ENCODE data around the gene JAK3.

JAK3 gene

DNA sequence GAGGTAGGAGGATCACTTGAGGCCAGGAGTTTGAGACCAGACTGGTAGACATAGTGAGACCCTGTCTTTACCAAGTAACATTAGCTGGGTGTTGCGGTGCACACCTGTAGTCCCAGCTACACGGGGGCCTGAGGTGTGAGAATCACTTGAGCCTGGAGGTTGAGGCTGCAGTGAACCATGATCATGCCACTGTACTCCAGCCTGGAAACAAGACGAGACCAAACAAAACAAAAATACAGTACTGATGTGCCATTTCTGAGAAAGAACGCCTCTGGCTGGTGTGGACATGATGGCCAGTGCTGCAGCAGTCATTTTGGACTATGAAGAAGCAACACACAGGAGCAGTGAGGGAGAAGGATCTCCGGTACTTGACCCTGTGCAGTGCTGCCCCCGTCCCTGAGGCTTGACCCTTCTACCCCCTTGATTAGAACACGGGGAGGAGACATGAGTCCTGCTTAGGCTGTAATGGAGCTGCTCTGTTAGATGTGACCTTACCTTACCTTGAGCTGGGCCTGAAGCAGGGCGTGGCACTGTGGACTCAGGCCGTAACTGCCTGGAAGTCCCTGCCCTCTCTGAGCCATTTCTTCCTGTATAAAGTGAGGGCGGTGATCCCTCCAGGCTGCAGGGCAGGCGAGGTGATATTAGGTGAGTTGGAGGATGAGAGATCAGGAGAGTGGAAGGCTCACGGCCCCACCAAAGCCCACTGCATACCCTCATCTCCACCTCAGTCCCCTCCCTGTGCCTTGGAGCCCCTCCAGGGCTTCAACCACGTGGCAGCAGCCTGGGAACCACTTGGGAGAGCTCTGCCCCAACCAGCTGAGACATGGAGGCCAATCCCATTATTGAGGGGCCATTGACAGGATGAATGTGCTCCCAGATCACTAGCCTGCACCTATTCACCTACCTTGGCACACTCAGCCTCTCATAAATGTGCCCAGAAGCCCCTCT, 17.9 kb upstream of the JAK3 start:
- DNase-seq (ENCODE audit: low spot score), result no peak

DNA sequence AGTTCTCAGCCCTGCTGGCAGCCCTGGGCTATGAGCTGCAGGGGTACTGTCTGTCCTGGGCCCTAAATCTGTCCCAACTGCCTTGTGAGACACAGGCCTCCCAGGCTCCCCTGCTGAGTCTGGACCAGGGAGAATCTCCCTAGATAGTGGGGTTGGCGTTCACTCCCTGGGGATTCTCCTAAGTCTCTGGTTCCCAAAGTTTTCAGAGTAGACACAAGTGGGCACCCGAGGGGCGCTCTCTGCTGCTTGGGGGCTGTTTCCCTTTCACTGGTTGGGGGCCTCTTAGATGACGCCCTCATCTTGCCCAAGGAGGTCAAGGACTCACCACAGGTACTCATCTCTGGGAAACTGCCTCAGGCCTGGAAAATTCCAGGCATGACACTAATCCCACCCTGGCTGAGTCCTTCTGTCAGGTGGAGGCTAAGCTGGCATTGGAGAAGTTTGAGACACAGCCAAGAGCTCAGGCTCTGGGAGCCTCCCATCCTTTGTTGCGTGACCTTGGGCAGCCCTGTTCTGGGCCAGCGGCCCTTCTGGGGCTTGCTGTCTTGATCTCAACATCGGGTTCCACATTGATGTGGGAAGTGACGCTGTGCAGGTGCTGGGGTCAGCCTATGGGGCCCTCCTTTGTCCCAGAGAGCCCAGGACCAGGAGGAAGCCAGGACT, 15.9 kb upstream of the JAK3 start:
- no peak for DNase-seq (ENCODE audit: low spot score)

DNA sequence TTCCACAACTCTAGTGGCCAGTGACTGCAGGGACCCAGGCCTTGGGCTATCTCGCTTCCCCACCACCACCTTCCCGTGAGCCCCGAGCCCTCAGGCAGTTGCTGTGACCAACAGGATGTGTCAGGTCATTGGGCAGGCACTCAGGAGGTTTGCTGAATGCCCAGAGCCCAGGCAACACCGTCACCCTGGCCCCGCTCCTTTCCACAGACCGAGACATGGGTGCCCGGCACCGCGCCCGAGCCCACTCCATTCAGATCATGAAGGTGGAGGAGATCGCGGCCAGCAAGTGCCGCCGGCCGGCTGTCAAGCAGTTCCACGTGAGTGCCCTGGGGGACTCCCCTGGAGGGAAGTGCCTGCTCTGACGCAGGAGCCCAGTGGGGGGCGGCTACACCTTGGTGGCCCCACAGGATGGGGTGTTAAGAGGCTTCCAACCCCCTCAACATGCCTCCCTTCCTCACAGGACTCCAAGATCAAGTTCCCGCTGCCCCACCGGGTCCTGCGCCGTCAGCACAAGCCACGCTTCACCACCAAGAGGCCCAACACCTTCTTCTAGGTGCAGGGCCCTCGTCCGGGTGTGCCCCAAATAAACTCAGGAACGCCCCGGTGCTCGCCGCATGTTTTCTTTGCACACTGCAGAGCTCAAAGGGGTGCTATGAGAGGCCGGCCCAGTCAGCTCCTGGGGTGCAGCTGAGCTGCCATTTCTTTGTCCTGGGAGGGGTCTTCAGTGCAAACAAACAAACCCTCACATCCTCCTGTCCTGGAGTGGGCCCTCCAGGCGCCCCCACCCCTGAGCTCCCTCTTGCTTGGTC, 15.1 kb upstream of the JAK3 start:
- DNase-seq (ENCODE audit: low spot score), result no peak

DNA sequence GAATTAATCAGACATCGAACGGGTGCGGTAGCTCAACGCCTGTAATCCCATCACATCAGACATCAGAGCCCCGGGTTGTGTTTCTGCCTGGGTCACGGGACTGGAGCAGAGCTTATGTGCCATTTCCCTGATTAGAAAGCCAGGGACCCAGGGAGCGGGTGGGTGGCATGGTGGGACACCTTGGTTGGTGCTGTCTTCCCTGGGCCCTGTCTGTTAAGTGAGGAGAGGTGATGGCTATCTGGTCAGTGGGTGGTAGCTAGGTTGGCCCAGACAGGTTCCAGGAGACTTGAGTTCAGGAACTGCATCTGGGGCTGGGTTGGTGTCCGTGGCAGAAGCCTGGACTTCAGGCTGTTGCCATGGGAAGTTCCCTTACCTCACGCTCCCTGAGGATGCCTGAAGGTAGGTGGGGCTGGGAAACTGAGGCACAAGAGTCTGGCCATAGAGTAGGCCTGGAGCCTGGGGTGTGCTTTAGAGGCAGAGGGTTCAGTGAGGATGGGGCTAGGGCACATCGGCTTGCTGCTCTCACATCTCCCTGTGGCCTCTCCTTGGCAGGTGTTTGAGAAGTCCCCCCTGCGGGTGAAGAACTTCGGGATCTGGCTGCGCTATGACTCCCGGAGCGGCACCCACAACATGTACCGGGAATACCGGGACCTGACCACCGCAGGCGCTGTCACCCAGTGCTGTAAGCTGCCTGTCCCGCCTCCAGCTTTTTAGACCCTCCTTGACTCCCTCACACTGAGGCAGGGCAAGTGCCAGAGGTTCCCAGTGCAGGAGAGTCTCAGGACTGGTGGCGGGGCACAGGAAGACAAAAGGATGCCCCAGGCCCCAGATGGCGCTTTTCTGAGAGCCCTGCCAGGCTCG, 14.0 kb upstream of the JAK3 start:
- no peak for DNase-seq (ENCODE audit: low spot score)

DNA sequence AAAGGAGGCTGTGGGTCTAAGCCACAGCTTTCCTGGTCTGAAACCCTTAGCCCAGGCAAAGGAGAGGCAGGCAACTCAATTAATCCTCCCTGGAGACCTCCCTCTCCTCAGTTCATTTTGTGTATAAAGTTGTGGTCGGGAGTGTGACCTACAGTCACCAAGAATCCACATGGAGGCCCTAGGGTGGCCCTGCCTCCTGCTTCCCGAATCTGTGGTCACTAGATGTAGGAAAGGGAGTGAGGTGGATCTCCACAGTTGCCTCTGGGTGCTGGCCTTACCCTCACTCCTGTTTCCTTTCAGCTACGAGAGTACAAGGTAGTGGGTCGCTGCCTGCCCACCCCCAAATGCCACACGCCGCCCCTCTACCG, 13.2 kb upstream of the JAK3 start:
- DNase-seq (ENCODE audit: low spot score), result no peak

DNA sequence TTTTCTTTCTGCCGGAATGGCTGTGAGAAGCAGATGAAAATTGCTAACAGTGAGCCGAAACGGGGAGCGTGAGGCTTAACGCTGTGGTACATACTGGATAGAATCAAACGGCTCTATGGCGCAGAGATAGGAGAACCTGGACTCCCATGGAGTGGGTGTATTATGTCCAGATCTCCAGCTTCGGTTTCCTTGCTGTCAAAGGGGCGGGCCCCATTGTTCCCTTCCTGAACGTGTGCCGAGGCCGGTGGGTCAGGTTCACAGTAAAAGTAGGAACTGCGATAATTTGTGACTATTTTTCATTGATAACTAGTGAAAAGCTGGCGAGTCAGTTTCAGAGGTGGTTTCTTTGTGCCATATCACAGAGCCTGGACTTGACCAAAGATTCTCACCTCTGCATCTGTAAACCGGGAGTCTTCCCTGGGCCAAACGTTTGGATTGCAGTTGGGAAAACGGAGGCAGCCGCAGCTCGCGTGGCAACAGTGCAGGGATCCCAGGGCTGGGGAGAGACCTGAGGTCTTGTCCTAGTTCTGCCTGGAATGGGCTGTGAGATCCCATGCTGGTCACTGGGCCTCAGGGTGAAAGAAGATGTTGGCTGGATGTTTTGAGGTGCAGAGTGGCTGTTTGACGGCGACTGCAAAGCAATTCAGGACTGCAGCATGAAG, 12.7 kb upstream of the JAK3 start:
- DNase-seq (ENCODE audit: low spot score), result no peak

DNA sequence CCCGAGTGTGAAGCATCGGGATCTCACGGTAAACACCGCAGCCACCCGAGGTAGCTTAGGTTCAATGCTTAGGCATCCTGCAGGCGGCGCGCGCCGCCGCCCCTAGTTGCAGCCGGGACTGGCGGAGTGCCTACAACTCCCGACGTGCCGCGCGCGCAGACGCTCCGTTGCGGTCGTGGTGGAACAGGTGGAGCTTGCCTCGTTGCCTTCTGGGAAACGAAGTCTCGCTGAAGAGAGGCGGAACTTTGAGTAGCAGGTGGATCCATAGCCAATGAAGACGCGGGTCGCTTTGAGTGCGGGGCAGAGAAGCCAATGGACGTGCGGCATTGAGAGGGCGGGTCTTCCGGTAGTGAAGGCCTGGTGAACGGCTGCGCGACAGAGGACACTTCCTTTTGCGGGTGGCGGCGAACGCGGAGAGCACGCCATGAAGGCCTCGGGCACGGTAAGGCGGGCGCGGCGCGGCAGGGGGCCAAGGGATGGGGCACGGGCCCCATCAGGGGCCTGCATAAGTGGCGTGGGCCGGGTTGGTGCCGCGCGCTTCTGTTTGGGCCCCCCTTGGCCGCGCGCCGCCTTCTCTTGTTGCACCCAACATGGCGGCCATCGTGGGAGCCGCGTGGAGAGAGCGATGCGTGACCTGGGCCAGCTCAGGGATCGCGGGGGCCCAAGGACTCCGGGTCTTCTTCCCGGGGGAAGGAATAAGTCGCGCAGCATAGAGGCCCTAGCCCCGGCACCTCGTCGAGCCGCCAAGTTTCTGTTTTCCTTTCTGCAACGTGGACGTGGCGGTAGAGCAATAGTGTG, 11.9 kb upstream of the JAK3 start, which contains the start of gene RPL18A:
Gene RPL18A, plus strand, starts transcription at position 378 of the 798 bp plus-strand sequence. Its CDS starts 47 bp downstream, at position 425.
- peak; percentile 100 for DNase-seq (ENCODE audit: low spot score)

DNA sequence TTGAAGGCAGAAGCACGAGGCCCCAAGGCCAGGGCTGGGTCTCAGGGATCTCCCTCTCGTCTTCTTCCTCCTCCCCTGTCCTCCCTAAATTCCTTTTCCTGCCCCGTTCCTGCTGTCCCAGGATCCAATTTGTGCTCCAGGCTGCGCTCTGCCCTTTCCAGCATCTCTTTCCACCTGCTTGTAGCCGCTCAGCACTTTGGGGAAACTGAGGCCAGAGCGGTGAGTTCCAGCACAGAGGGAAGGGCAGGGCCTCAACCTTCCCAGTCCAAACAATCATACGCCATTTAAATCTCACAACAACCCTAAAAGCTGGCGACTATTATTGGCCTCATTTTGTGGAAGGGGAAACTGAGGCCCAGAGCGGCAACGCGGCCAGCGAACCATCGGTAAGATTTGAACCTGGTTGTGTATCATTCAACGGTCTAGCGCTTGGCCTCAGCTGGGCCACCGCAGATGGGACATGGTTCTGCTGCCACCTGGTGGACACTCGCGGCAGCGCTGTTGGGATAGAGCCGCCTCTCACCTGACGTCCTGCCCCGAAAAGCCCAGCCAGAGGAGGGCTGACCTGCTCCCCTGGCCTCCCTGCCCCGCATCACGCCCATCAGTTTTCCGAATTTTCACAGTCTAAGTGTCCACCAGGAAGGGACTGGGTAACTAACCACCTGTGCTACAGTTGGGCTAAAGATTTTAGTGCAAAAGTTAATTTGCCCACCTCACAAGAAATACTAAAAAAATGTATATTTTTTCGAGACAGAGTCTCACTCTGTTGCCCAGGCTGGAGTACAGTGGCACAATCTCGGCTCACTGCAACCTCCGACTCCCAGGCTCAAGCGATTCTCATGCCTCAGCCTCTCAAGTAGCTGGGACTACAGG, 7.7 kb upstream of the JAK3 start:
- peak; percentile 82 for DNase-seq (ENCODE audit: low spot score)

DNA sequence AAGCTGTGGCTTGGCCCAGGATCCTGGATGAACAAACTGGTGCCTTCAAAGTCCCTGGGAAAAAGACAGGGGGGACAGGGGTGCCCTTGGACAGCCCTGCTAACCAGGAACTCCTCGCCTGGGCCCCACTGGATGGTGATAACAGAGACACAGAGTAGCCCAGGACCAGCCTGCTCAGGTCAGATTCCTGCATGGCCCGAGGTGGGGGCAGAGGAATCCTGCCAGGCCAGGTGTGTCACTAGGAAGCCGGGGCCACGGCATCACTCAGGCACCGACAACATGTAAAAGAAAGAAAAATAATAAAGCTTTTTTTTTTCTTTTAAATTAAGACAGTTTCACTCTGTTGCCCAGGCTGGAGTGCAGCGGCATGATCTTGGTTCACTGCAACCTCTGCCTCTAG, 6.3 kb upstream of the JAK3 start:
- no peak for DNase-seq (ENCODE audit: low spot score)

DNA sequence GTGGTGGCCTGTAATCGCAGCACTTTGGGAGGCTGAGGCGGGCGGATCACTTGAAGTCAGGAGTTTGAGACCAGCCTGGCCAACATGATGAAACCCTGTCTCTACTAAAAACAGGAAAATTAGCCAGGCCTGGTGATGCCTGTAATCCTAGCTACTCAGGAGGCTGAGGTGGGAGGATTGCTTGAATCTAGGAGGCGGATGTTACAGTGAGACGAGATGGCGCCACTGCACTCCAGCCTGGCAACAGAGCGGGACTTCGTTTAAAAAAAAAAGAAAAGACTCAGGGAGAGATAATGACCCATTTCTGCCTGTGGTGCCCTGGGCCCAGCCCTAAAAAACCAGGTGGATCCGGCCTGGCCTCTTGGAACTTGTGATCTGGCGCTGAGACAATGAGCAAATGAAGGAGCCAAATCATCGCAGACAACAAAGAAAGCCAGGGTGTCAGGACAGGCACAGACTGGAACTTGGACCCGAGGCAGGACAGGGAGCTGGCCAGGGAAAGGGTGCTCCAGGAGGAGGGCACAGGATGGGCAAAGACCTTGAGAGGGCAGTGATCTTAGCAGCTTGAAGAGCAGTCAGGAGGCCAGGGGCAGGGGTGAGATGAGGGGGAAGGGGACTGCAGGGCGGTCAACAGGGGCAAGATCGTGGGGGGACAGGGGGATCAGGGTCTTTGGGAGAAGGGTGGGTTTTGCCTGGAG, 962 bp upstream of the JAK3 start:
- DNase-seq (ENCODE audit: low spot score), result no peak

DNA sequence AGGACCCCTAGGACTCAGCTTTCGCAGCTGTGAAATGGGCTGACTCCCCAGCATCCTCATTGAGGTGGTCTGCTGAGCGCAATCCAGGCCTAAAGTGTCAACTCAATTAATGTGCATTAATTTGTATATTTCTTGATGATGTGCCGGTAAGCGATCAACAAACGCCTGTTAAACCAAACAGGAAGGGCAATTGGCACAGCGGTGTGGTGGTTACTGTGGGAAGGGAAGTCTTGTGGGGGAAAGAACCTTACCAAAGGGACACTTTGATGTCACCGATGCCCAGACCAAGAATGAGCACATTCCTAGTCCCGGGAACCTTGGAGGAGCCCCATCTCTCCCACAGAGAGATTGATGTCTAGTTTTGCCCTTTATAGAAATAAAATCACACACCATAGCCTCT, 1.6 kb downstream of the JAK3 start:
- no peak for DNase-seq (ENCODE audit: low spot score)

DNA sequence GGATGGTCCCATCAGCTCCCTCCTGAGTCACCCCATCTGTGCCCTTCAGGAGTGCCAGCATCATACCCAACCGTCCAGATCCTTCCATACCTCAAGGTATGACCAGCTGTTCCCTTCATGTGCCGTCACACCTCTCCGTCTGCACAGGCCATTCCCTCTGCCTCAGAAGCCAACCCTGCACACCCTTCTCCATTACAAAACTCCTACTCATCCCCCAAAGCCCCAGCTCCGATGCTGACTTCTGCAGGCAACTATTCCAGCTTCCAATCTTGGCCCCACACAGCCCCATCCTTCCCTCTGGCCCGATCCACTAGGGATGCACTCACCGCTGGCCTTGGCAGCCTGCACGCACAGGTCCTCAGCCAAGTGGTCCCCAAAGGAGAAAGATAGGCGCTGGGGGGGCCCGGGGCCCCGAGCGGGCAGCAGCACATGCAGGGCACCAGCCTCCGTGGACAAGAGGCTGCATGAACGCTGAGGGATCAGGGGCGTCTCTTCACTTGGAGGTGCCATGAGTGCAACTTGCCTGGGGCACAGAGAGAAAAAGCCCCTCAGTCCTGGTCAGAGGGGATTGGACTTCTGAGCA, 3.8 kb downstream of the JAK3 start:
- no peak for DNase-seq (ENCODE audit: low spot score)

DNA sequence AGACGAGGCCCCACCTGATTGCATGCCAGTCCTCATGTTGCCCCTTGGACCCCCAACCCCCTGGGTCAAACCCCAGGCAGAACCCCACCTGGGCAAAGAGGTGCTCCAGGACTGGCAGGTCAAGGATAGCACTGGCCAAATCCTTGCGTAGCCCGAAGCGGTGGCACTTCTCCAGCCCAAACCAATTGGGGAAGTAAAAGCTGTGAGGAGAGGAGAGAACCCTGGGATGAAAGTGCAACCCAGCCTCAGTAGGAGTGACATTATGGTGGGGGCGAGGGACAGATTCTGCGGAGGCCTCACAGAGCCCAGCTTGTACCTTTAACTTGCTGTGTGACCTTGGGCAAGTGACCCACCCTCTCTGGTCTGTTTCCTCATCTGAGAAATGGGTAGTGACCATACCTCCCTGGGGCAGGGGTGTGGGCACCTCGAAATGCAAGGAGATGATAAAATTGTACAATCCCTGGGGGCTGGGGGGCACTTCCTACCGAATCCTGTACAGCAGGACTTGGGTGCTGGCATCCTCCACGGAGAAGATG, 4.4 kb downstream of the JAK3 start:
- DNase-seq (ENCODE audit: low spot score), result no peak

DNA sequence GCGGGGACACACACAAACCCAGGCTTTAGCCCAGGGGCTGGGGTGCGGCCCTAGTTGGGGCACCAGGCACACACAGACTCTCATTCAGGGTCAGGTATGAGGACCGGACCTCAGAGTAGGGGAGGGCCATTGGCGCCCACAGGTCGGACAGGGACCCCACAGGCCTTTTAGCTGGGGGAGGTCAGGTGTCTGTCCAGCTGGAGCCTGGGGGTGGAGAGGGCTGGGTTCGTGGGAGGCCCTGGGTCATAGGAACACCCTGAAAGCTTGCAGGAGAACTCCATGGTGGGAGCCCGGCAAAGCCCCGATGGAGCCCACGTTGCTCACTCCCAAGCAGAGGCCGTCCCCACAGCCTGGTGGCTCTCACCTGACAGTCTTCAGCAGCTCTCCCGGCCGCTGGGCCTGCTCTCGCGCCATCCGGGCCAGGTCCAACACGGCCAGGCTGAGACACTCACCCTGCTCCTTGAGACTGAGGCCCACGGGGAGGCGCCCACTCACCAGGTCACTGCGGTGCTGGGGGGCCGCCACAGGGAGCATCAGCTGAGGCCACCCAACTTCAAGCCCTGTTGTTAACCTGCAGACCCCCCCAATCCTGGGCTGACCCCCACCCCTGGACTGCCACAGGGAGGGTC, 5.0 kb downstream of the JAK3 start:
- DNase-seq (ENCODE audit: low spot score), result no peak

DNA sequence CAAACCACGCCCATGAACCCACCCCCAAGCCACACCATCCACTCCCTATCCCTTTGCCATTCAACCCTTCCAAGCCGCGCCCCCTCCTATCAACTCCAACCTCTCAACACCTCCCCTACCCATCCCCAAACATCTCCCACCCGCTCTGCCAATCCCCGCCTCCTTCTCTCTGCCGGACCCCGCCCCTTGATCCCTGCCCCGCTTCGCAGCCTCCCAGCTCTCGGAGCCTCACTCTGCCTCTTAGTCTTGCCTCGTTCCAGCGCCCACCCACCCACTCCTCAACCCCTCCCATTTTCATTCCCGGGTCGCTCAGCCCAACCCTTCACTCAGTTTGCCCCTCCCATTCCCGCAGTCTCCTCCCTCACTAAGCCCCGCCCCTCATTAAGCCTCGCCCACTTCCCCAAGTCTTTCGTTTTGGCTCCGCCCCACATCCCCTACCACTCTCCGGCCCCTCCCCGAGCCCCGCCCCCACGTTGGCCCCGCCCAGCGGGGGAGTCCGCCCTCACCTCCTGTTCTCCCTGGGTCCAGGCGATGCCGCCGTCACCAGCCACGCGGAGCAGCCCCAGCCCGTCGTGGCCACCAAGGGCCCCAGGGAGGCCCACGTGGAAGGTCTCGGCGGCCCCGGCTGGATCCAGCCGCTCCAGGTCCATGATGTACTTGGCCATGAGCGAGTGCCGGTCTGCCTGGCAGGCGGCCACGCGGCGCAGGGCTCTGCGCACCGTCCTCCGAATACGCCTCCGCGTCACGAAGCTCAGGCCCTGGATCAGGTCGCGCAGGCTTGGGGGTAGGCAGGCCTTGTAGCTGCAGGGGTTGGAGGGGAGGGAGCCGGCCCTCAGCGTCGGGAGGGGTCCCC, 5.7 kb downstream of the JAK3 start:
- DNase-seq (ENCODE audit: low spot score), result peak; percentile 23

DNA sequence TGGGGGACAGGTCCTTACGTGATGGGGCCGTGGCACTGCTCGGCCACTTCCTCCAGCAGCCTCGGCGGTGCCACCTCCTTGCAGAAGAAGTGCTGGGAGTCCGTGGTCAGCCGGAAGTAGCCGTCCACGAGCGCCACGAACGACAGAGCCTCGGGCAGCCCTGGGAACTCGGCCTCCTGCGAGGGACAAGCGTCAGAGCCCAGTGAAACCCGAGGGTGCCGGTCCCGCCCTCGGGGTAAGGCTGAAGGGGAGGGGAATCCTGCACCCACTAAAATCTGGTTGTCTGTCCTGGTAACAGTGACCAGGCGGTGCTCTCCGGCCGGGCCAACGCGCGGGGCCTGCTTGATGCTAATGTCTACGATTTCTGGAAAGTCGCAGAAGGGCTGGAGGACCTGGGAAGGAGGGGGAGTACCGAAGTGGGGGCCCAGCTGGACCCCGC, 6.4 kb downstream of the JAK3 start:
- DNase-seq (ENCODE audit: low spot score), result no peak

Data from hematopoietic multipotent progenitor cell treated with erythropoietin and hydrocortisone succinate and interleukin-3 and kit ligand, for 15 days (in vitro differentiated cells).